HG02571 (cell line): ENCODE data around the gene FAM83C.

Source experiments
- ATAC-seq: cut with Tn5 transposase; IDR thresholded peaks from one replicate; pipeline ENCODE4 v1.9.1; 2021; ENCODE audit warnings: mild to moderate bottlenecking, moderate library complexity; ENCODE audit not compliant: unreplicated experiment

The FAM83C gene

GRCh38 chr20:35284992-35285805 lies 7.0 kb downstream of the FAM83C start:
- ATAC-seq, result no peak

- peak; percentile 71 for ATAC-seq
Observed at GRCh38 chr20:35284267-35284991, 7.8 kb downstream of the FAM83C start, which contains the start of gene EIF6. Gene EIF6 (minus strand): TSS chr20:35284772. CDS start chr20:35284487, 285 bp downstream.

- ATAC-seq, result peak; percentile 29
Observed at GRCh38 chr20:35283441-35284266, 8.6 kb downstream of the FAM83C start.

GRCh38 chr20:35281506-35282101 lies 10.6 kb downstream of the FAM83C start:
- no peak for ATAC-seq

GRCh38 chr20:35280523-35280922 lies 11.7 kb downstream of the FAM83C start:
- no peak for ATAC-seq

GRCh38 chr20:35279533-35280174 lies 12.6 kb downstream of the FAM83C start:
- no peak for ATAC-seq

GRCh38 chr20:35279040-35279439 lies 13.2 kb downstream of the FAM83C start:
- no peak for ATAC-seq

- peak; percentile 82 for ATAC-seq
Observed at GRCh38 chr20:35277531-35278395, 14.5 kb downstream of the FAM83C start, which contains the start of gene MMP24OS. Gene MMP24OS (minus strand): TSS chr20:35278122. CDS start chr20:35277929, 193 bp downstream.

GRCh38 chr20:35277127-35277526 lies 15.1 kb downstream of the FAM83C start:
- no peak for ATAC-seq

- no peak for ATAC-seq
Observed at GRCh38 chr20:35276408-35276807, 15.8 kb downstream of the FAM83C start.

GRCh38 chr20:35275741-35276251 lies 16.4 kb downstream of the FAM83C start:
- ATAC-seq, result no peak

- ATAC-seq, result no peak
Observed at GRCh38 chr20:35274172-35275092, 17.8 kb downstream of the FAM83C start.

GRCh38 chr20:35273449-35274171 lies 18.6 kb downstream of the FAM83C start:
- no peak for ATAC-seq

GRCh38 chr20:35271904-35272303 lies 20.3 kb downstream of the FAM83C start:
- no peak for ATAC-seq

- no peak for ATAC-seq
Observed at GRCh38 chr20:35271073-35271882, 20.9 kb downstream of the FAM83C start.
